BE2C (cell line): ENCODE measurements around the gene PM20D1.

Experiments
- DNase-seq: peaks from one replicate; pipeline ENCODE4 v3.0.0-alpha.2; 2020
- H3K27me3 ChIP-seq: fragments of 250-450 bp; sonication (Bioruptor Pico); 2 replicates; pipeline ENCODE4 v1.5.1; 2020; ENCODE audit warnings: mild to moderate bottlenecking
- H3K36me3 ChIP-seq: fragments of 250-450 bp; sonication (Bioruptor Pico); 2 replicates; pipeline ENCODE4 v1.5.1; 2020; ENCODE audit warnings: mild to moderate bottlenecking
- H3K4me1 ChIP-seq: fragments of 250-450 bp; sonication (Bioruptor Pico); 2 replicates; pipeline ENCODE4 v1.5.1; 2020
- H3K4me3 ChIP-seq: 2 replicates; pipeline ENCODE4 v1.5.1; 2011; ENCODE audit warnings: low read depth, low read length
- H3K9me3 ChIP-seq: fragments of 250-450 bp; sonication (Bioruptor Pico); 2 replicates; pipeline ENCODE4 v1.5.1; 2020
- CTCF ChIP-seq: IDR thresholded peaks from 2 replicates; pipeline ENCODE4 v1.5.1; 2012; ENCODE audit warnings: mild to moderate bottlenecking, low read depth, low read length

PM20D1 gene

GRCh38 chr1:205783904-205784303 is 66.0 kb downstream of the PM20D1 start:
- no peak for TF ChIP-seq CTCF
- DNase-seq, result no peak

GRCh38 chr1:205783433-205783795 is 66.5 kb downstream of the PM20D1 start:
- Histone ChIP-seq H3K4me1 (no peaks in the 10 kb centered on the region), H3K27me3 (no peaks in the 10 kb centered on the region; the same call in 1 of the 2 replicates), H3K4me3 (no peak overlapping the region), H3K36me3 (no peaks in the 10 kb centered on the region), H3K9me3 (no peaks in the 10 kb centered on the region)
- TF ChIP-seq CTCF, result no peak
- DNase-seq, result no peak

More at GRCh38 chr1:205783904-205784303, 66.0 kb downstream of the PM20D1 start:
- no peaks in the 10 kb centered on the region for H3K9me3 ChIP-seq
- H3K4me1 ChIP-seq, result no peaks in the 10 kb centered on the region
- no peak overlapping the region for H3K4me3 ChIP-seq
- H3K27me3 ChIP-seq, result no peaks in the 10 kb centered on the region; the same call in 1 of the 2 replicates
- H3K36me3 ChIP-seq, result no peaks in the 10 kb centered on the region

GRCh38 chr1:205782627-205783432 is 67.1 kb downstream of the PM20D1 start:
- no peak for TF ChIP-seq CTCF

GRCh38 chr1:205780335-205780734 is 69.6 kb downstream of the PM20D1 start:
- TF ChIP-seq CTCF, result no peak
- Histone ChIP-seq H3K9me3 (no peaks in the 10 kb centered on the region), H3K27me3 (no peaks in the 10 kb centered on the region; the same call in none of the 2 replicates), H3K4me1 (no peaks in the 10 kb centered on the region), H3K36me3 (no peaks in the 10 kb centered on the region), H3K4me3 (no peak overlapping the region)
- DNase-seq, result no peak

More at GRCh38 chr1:205782627-205783432, 67.1 kb downstream of the PM20D1 start:
- no peak for DNase-seq
- Histone ChIP-seq H3K27me3 (no peaks in the 10 kb centered on the region; the same call in none of the 2 replicates), H3K4me3 (no peak overlapping the region), H3K9me3 (no peaks in the 10 kb centered on the region), H3K4me1 (no peaks in the 10 kb centered on the region), H3K36me3 (no peaks in the 10 kb centered on the region)
